HUDEP-2 (cell line): ENCODE data around the gene PRLR.
A peak's percentile ranks its signal among the peaks of the same experiment; 100 is the strongest.
"Not testable (repeated sequence)": the region's sequence is repeated elsewhere in the genome, so short reads cannot be mapped to it uniquely, and the experiment has no call there.

Experiments used
- DNase-seq, 76 experiments: peaks; one replicate each; lab custom pipeline; 2025; ENCODE audit not compliant: unreplicated experiment in 76 of 76; lab: John Stamatoyannopoulos, UW

PRLR gene

DNA sequence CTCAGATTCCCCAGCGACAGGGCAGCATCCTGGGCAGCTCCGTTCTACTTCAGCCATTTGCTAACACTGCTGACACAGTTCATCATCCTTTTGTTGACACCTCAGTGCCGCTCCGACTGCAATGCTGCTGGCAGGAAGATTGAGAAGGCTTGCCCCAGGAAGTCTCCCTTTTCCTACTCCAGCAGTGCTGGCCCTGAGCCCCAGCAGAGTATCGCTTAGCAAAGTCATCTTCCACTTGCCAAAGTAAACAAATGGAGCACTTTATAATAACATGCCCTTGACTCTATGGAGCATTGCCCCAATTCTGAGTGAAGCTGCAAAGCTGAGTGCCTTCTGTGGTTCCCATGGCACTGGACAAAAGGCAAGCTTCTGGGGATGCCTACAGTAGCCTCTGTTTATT, 32.2 kb downstream of the PRLR start:
- DNase-seq, result no peak

DNA sequence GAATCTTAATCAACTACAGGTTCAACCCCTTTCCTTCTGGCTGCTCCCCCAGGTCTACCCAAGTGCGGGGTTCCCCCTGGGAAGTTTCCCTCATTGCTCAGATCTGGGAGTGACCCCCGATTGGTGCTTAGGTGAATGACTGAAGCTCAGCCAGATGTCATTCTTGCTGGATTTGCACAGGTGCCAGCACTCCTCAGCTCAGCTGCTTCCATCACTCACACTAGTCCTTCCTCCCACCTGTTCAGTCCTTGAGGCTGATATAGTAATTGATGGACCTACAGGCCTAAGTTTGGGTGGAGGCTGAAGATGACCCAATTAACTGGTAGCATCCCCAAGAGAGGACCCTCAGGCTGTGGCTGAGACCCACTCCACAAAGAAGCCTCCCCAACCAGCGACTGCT, 32.9 kb downstream of the PRLR start:
- DNase-seq, result no peak

DNA sequence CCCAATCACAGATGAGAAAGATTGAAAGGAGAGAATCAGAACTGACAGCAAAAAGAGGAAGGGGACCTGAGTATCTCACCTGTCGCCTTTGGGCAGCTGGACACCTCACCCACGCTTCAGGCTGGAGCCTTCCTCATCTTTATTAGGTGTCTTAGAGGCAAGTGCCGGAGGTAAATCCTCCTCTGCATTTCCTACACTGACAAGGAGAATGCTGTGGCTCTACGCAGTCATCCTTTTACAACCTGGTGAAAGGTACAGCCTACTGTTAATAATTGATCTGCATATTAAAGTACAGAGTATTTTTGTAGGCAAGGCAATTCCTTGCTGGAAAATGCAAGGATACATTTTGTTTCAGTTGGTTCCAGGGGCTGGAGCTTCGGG, 34.8 kb downstream of the PRLR start:
- DNase-seq, result no peak

DNA sequence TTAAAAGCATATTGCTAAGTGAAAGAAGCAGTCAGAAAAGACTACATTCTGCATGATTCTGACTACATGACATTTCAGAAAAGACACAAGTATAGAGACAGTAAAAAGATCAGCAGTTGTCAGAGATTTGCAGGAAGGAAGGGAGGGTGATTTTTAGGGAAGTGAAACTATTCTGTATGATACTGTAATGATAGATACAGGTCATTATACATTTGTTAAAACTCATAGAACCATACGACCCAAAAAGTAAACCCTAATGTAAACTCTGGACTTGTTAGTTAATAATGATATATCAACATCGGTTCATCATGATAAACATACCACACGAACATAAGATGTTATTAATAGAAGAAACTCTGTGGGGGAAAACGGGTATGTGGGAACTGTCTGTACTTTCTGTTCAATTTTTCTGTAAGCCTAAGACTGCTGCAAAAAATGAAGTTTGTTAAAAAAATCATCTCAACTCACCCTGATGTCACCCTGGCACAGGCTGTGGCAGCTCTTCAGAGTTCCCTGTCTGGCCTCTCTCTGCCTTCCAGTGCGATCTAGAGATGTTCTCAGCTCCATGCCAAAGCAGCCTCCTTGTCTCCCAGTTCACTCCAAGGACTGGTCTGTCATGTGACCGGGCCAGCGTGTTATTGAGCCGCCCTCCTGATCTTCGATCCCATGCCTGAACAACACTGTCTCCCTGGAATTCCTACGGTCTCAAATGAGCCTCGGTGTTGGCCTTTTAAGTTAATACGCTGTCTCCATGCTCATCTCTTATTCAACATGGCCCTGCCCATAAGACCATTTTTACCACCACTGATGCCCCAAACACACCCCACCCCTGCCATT, 35.4 kb downstream of the PRLR start:
- no peak for DNase-seq

DNA sequence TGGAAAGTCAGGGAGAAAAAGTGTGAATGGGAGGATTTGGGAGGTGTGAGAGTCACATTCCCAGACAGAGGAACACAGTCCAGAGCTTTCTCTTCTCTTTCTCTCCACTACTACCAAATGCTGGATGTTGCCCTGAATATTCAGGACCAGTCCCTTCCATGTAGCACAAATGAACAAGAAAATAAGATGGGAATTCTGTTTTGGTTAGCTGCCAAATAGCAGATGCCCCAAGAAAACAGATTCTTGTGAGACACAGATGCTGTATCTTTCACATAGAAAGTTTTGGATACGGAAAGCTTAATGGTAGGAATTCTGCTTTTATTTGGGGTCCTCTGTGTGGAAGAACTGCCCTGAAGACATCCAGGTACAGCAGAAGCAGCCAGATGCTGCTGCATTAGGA, 37.8 kb downstream of the PRLR start:
- DNase-seq, result no peak

DNA sequence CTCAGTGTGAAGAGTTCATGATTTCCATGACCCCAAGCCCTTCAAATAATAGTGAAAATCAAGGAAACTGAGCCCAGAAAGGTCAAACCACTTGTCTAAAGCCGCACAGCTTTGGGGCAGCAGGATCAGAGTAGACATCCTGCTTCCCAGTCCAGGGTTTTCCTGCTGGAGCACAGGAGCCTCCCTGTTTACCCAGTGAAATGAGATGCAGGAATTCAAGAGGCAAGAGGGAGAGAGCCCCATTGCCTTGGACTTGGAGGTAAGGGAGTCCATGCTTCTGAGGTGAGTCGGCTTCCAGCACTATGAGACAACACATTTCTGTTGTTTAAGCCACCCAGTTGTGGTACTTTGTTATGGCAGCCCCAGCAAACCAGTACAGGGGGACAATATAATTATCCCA, 40.5 kb downstream of the PRLR start:
- not testable (repeated sequence) for DNase-seq

DNA sequence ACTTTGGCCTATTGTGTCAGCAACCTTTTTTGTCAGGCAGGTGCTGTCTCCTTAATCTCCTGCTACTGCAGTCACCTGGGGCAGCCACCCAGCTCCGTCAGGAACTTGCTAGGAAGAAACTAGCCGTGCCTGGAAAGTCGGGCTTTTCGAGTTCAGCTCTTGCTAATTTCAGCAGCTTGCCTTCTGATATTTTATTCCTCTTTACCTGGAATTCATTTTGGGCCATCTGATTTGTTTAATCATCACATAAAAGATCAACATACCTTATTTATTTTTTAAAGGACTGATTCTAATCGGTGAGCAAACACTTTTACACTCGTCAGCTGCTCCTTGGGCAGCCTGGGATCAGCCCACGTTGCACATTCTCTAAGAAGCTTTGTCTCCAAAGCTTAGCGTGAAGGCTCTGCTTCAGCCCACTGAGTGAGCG, 42.2 kb downstream of the PRLR start:
- no peak for DNase-seq

DNA sequence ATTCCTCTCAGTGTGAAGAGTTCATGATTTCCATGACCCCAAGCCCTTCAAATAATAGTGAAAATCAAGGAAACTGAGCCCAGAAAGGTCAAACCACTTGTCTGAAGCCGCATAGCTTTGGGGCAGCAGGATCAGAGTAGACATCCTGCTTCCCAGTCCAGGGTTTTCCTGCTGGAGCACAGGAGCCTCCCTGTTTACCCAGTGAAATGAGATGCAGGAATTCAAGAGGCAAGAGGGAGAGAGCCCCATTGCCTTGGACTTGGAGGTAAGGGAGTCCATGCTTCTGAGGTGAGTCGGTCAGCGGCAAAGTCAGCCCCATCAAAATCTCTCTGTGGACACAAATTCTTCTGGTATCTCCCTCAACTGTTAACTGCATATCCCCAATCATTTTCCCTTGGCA, 42.7 kb downstream of the PRLR start:
- DNase-seq, result not testable (repeated sequence)

DNA sequence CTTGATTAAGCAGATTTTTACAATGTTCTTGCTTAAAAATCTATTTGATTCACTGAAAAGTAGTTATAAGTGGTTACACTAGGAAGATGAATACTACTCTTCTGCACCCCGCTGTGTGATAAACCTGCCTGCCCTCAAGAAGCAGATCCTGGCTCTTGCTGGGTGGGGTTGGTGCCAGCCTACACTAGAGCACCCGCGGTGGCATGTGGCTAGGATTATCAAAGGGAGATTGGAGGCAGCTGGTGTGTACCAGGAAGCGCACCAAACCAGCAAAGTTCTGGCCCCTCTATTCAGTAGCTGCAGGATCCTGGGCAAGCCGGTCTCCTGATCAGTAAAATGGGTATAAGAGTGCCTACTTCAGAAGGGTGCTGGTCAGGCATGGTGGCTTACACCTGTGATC, 43.5 kb downstream of the PRLR start:
- DNase-seq, result no peak

DNA sequence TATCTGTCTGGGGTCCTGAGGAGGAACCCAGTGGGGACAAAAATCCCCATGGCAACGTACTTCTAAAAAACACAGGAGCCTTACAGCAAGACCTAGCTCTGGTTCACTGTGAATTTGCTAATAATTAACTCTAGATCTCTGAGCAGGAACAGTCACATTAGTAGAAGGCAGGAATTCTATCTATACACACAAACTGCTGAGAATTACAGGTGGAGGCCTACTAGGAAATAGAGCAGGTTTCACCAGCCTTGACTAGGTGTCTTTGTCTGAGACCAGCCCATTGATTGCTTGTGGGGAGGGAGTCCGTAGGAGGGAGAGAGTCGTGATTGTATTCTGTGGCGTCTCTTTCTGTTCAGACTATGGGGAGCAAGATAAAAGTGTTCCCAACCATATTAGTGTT, 44.8 kb downstream of the PRLR start:
- no peak for DNase-seq

DNA sequence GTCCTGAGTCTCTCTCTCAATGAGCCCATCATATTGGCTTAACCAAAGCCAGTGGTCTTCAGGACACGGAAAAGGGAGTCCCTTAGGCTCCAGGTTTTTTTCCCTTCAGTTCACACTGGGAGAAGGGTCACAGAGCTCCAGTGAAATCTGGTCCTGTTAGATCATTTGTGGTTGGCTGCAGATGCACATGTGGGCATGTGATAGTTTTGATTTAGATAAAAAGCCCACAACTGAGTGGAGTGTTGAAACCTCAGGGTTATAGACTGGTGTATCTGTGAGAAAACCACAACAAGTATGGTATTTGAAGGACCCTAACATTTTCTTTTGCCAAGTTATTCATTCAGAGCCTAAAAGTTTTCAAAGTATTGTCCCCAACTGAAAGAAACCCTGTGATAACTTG, 46.7 kb downstream of the PRLR start:
- no peak for DNase-seq

DNA sequence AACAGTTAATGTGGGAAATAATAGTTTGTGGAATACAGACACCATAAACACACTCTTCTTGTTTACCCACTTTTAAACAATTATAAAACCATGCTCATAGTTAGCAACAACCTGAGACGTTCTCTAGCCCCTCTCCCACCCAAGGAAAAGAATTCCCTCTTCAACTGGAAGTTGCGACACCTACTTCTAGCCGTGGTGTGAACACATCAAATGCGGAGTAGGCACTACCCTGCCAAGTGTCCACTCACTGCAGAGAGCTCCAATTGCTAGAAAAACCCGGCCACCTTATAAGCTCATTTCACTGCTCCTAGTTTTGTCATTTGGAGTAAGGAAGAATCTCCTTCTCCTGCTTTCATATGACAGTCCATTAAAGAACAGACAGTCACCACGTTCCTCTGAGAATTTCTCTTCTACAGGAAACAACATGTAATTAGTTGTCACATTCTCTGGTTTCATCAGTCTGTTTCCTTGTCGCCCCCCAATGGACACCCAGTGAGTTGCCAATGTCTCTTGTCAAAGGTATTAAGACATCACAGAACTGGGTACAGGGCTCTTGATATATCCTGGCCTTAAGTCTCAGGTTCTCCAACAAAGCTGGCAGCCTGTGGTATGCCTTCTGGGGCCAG, 47.3 kb downstream of the PRLR start:
- DNase-seq, result peak in 16 of 76 experiments; percentile 1 to 40 (median 11)

DNA sequence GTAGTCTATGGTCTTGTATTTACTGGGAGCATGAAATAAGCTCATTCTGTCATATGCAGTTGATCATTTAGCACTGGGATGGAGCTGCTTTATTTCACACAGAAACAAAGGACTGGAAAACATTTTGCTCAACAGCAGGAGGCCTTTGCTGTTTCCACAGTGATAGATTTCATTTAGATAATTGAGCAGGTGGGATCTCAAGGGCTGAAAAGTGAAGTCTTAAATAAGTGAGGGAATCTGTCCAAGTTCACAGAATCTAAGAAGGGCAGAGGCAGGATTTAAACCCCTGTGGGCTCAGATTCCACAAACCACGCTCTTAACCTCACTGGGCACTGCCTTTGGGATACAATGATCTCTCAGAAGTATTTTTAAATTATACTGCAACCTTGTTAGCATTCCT, 47.8 kb downstream of the PRLR start:
- DNase-seq, result no peak

DNA sequence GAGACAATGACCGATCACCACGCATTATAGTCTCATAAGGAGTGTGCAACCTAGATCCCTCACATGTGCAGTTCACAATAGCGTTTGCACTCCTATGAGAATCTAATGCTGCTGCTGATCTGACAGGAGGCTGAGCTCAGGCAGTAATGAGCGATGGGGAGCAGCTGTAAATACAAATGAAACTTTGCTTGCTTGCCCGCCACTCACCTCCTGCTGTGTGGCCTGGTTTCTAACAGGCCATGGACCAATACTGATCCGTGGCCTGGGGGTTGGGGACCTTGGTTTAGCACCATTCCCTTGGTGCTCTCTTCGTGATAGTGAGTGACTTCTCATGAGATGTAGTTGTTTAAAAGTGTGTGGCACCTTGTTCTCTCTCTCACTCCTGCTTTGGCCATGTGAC, 50.2 kb downstream of the PRLR start:
- no peak for DNase-seq

DNA sequence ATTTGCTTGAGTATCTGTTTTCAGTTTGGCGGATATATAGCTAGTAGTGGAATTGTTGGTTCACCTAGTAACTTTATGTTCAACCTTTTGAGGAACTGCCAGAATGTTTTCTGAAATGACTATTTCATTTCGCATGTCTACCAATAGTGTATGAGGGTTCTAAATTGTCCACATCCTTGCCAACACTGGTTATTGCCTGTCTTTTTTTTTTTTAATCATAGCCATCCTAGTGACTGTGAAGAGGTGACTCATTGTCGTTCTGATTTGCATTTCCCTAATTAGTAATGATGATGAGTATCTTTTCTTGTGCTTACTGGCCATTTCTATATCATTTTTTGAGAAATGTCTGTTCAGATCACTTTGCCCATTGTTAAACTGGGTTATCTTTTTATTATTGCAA, 52.5 kb downstream of the PRLR start:
- no peak for DNase-seq

DNA sequence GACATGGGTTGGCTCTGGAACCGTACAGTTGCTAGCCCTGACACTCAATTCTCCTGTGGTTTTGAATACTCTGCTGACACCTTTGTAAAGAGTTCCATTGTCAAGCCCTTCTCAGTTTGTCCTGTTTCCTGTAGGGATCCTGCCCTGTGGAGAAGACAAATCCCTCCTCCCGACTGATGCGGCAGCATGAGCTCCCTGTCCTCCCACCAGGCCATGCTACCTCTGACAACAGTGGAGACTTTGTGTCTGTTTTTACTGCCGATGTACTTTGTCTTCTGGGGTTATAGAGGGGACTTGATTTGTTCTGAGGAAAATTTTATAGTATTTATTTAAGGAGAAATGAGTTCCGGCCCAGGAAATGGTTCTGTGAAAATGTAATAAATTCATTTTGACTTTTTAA, 57.8 kb downstream of the PRLR start:
- DNase-seq, result no peak

DNA sequence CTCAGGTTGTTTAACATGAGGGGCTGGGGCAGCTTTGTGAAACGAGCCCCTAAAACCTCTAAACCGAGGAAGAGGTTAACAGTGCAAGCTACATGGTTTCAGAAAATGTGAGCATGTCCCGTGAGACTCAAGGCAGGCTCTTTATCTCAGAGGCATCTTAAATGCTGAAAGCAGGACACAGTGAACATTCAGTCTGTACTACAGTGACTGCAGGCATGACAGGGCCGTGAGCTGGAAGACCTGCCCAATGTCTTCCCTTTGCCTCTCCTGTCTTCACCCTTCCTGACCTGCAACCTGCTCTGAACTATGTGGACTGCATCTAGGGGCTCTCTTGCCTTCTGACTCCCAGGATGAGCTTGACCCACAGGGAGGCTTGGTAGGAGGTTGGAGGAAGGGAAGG, 58.3 kb downstream of the PRLR start:
- DNase-seq, result no peak

DNA sequence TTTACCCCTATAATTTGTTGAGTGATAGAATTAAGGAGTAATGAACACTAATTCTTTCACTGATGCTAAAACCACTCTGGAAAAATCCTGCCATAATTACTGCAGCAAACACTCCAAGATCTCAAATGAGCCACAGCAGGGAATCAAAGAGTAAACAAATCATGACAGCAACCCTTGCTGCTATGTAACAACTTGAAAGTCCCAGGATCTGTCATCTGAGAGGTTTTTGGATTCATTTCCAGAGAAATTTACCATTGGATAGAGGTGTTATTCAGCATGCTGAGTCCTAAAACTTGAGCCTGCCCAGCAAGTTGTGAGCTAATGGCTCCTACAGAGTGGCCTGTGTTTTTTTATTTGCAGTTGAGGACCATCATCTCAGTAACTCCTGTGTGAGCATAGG, 59.2 kb downstream of the PRLR start:
- DNase-seq, result no peak

DNA sequence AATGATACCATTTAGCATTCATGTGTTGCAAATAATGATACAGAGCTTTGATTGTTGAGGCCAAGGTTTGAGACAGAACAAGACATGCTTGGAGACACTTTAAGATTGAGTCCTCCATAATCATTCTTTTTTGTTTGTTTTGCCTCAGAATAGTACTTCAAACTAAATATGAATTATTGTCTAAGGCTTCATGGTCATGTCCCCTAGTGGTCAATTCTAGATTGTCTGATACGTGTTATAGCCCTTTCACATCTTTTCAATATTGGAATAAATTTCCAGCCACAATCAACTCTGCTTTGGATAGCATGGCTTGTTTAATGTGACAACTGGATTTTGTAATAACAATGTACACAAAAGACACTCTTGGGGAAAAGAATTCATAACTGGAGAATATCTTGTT, 64.2 kb downstream of the PRLR start:
- DNase-seq, result no peak

DNA sequence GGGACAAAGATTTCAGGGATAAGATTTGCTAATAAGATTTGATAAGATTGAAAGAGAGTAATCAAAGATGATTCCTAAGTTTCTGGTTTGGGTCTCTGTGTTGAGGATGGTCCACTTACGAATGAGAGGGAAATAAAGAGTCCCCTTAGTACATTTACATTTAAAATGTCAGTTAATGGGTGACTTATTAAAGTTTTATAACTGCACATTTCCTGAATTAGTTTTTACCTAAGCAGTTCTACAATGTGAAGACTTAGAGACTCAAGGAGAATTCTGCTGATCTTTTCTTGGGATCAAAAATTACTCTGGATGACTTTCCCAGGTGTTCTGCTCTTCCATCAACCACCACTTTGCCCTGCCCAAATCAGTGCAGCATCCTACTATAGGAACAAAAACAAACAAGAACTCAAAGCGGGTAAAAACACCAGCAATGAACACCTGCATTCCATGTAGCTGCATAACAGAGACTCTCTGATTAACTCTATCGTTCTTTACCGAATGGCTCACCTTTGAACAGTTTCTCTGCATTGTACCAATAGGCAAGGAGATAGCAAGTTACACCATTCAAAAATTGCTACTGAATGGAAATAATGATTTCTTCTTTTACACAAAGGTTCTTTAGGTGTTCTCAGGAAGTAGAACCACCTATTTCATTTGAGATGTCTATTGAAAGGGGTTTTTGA, 65.3 kb downstream of the PRLR start:
- no peak for DNase-seq

DNA sequence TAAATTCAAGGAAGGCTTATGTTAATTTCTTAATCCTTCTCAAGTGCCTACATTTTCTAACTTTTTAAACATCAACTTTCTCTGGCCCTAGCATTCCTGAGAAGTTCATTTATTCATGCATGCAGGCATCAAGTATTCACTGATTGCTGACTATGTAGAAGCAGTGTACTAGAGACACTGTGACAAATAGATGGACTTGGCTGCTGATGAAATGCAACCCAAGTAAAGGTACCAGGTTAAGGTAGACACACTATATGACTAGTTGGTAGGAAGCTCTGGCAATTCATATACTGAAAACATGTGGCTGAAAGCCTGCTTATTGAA, 66.6 kb downstream of the PRLR start:
- no peak for DNase-seq
